ENCODE data around the gene GLS. TPM values are rescaled to one million over a fixed set of nuclear protein-coding genes. Genes with fewer than 3 reads are reported as not detected.

Gene GLS
- total RNA-seq, 3 donors from 2014 or later (not counting 1 experiment from before 2014, with no cell fraction given) = 279 to 322 (median 285) TPM

GRCh38 chr2:190973262-190973661 lies 92.6 kb downstream of the GLS start:
- H3K9me3 Mint-ChIP-seq = no peaks in the 10 kb centered on the region
- Histone ChIP-seq H3K27ac (ENCODE audit: low read length) (no peak overlapping the region), H3K27me3 (ENCODE audit: control insufficient read depth, insufficient read depth, low read length) (no peaks in the 10 kb centered on the region), H3K4me1 (ENCODE audit: control insufficient read depth, insufficient read depth, low read length) (no peaks in the 10 kb centered on the region), H3K4me3 (ENCODE audit: low read length) (no peak overlapping the region), H3K9me3 (ENCODE audit: control insufficient read depth, insufficient read depth, low read length) (no peaks in the 10 kb centered on the region), H3K36me3 (ENCODE audit: control insufficient read depth, insufficient read depth, low read length) (peaks cover 98% of the 10 kb centered on the region)
- intact Hi-C loops (cut with micrococcal nuclease) = no loop called here
- H3K27me3 Mint-ChIP-seq (ENCODE audit: low read depth in 2 of 2) = no peaks in the 10 kb centered on the region
- H3K27ac Mint-ChIP-seq = no peak overlapping the region
- TF ChIP-seq, protein P1, sequence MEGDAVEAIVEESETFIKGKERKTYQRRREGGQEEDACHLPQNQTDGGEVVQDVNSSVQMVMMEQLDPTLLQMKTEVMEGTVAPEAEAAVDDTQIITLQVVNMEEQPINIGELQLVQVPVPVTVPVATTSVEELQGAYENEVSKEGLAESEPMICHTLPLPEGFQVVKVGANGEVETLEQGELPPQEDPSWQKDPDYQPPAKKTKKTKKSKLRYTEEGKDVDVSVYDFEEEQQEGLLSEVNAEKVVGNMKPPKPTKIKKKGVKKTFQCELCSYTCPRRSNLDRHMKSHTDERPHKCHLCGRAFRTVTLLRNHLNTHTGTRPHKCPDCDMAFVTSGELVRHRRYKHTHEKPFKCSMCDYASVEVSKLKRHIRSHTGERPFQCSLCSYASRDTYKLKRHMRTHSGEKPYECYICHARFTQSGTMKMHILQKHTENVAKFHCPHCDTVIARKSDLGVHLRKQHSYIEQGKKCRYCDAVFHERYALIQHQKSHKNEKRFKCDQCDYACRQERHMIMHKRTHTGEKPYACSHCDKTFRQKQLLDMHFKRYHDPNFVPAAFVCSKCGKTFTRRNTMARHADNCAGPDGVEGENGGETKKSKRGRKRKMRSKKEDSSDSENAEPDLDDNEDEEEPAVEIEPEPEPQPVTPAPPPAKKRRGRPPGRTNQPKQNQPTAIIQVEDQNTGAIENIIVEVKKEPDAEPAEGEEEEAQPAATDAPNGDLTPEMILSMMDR (IDR thresholded peaks at IDR 0.05) = no peak
- peaks cover 0 to 6% of the 10 kb centered on the region in 2 donors for H3K4me1 Mint-ChIP-seq
- ATAC-seq = no peak
- peaks cover 46% of the 10 kb centered on the region for H3K36me3 Mint-ChIP-seq
- no peak for DNase-seq
- WGBS (ENCODE audit: insufficient coverage) = 100% methylated on average over 1 of the region's 1 CpG
- H3K4me3 Mint-ChIP-seq = no peak overlapping the region

GRCh38 chr2:190973726-190974628 lies 93.4 kb downstream of the GLS start:
- Histone ChIP-seq H3K27ac (ENCODE audit: low read length) (no peak overlapping the region), H3K9me3 (ENCODE audit: control insufficient read depth, insufficient read depth, low read length) (no peaks in the 10 kb centered on the region), H3K27me3 (ENCODE audit: control insufficient read depth, insufficient read depth, low read length) (no peaks in the 10 kb centered on the region), H3K4me1 (ENCODE audit: control insufficient read depth, insufficient read depth, low read length) (no peaks in the 10 kb centered on the region), H3K4me3 (ENCODE audit: low read length) (no peak overlapping the region), H3K36me3 (ENCODE audit: control insufficient read depth, insufficient read depth, low read length) (peaks cover 98% of the 10 kb centered on the region)
- peaks cover 51% of the 10 kb centered on the region for H3K36me3 Mint-ChIP-seq
- no peaks in the 10 kb centered on the region for H3K27me3 Mint-ChIP-seq (ENCODE audit: low read depth in 2 of 2)
- no peak for DNase-seq
- no peak overlapping the region for H3K4me3 Mint-ChIP-seq
- TF ChIP-seq, protein P1 (IDR thresholded peaks at IDR 0.05) = no peak
- no peak for ATAC-seq
- WGBS (ENCODE audit: insufficient coverage) = 99% methylated on average over 8 of the region's 11 CpGs
- intact Hi-C loops (cut with micrococcal nuclease) = no loop called here
- H3K4me1 Mint-ChIP-seq = peaks cover 0 to 6% of the 10 kb centered on the region in 2 donors
- peak overlapping the region in 1 of 2 donors; percentile 49 for H3K27ac Mint-ChIP-seq
- no peaks in the 10 kb centered on the region for H3K9me3 Mint-ChIP-seq

DNA sequence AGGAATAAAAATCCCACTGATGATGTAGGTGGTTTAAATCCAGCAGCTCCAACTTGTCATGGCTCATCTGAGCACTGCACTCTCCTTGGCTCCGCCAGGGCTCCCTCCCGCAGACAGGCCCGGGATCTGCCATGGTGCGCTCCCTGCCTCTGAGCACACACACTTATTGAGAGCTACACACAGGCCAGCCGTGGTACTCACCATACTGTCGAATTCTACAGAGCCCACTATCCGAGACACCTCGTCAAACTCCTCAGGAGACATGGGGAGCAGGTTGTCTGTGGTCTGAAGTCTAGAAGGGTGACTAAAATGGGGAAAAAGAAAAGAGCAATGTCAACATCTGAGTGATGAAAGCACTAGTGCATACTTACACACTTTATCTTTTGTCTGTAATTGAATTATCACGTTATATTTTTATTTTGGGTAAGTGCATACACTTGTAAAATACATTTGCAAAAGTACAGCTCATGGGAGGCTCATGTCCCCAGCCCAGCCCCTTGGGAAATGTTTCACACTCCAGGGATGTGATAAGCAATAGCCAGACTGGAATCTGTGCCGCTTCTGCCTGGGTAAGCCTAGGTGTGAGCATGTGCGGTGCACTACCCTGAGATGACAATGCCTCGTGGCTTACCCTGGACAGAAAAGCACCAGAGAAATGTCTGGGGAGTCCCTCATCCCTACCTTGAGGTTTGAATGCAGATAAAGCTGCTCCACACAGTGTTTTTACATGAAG lies 94.2 kb downstream of the GLS start:
- Histone ChIP-seq H3K4me1 (ENCODE audit: control insufficient read depth, insufficient read depth, low read length) (no peaks in the 10 kb centered on the region), H3K9me3 (ENCODE audit: control insufficient read depth, insufficient read depth, low read length) (no peaks in the 10 kb centered on the region), H3K27me3 (ENCODE audit: control insufficient read depth, insufficient read depth, low read length) (no peaks in the 10 kb centered on the region), H3K27ac (ENCODE audit: low read length) (no peak overlapping the region), H3K4me3 (ENCODE audit: low read length) (no peak overlapping the region), H3K36me3 (ENCODE audit: control insufficient read depth, insufficient read depth, low read length) (peaks cover 98% of the 10 kb centered on the region)
- Mint-ChIP-seq H3K9me3 (no peaks in the 10 kb centered on the region), H3K27me3 (ENCODE audit: low read depth in 2 of 2) (no peaks in the 10 kb centered on the region), H3K4me3 (no peak overlapping the region), H3K4me1 (peaks cover 0 to 6% of the 10 kb centered on the region in 2 donors), H3K27ac (peak overlapping the region in 1 of 2 donors; percentile 49), H3K36me3 (peaks cover 51% of the 10 kb centered on the region)
- ATAC-seq = peak in 1 of 3 donors; percentile 27
- TF ChIP-seq, protein P1 (IDR thresholded peaks at IDR 0.05) = no peak
- no peak for DNase-seq
- WGBS (ENCODE audit: insufficient coverage) = 94% methylated on average over 12 of the region's 12 CpGs
- intact Hi-C loops (cut with micrococcal nuclease) = no loop called here
